Ascending aorta (tissue), 2 donors: ENCODE measurements around the gene TDRD9. TPM values are rescaled to one million over a fixed set of nuclear protein-coding genes. Genes with fewer than 3 reads are reported as not detected.

Experiments
- DNase-seq, 2 donors: peaks; one replicate each; pipeline ENCODE4 v3.0.0-alpha.2; 2019; ENCODE audit warnings: low spot score in 2 of 2
- H3K27ac ChIP-seq, 2 donors: fragments of 200-600 bp; sonication (generic); one replicate each; pipeline ENCODE4 v1.5.1; 2016 to 2017; ENCODE audit warnings: mild to moderate bottlenecking in 1 of 2
- H3K27me3 ChIP-seq: fragments of 200-600 bp; sonication (generic); one replicate; pipeline ENCODE4 v1.5.1; 2017
- H3K36me3 ChIP-seq, 2 donors: fragments of 200-600 bp; sonication (generic); one replicate each; pipeline ENCODE4 v1.5.1; 2016
- H3K4me1 ChIP-seq, 2 donors: fragments of 200-600 bp; sonication (generic); one replicate each; pipeline ENCODE4 v1.5.1; 2016 to 2017; ENCODE audit warnings: mild to moderate bottlenecking in 1 of 2
- H3K4me3 ChIP-seq, 2 donors: fragments of 200-600 bp; sonication (generic); one replicate each; pipeline ENCODE4 v1.5.1; 2016 to 2017; ENCODE audit warnings: mild to moderate bottlenecking in 1 of 2
- H3K9me3 ChIP-seq, 2 donors: fragments of 200-600 bp; sonication (generic); one replicate each; pipeline ENCODE4 v1.5.1; 2016
- intact Hi-C: fragments of 100-400 bp; cut with DNase I; formaldehyde crosslinking; loops from one replicate; pipeline ENCODE4 v1.15.1; 2023
- total RNA-seq: library from RNA; depleted of rRNA; stranded (reverse); fragments of >200 nt; gene quantifications from one replicate; pipeline ENCODE4 v1.1.0, GENCODE V29; 2016
- TF ChIP-seq, protein P1 (sequence below), 3 experiments: fragments of 200-600 bp in 2 of 3; fragments of 450-650 bp in 1 of 3; sonication (generic) in 2 of 3; IDR thresholded peaks; one replicate each; pipeline ENCODE4 v1.5.1; 2016 to 2019; ENCODE audit warnings: antibody characterized with exemption in 3 of 3, mild to moderate bottlenecking in 1 of 3, moderate library complexity in 1 of 3

Gene TDRD9
- total RNA-seq, 1 donor from 2014 or later, result 1.4 TPM

DNA sequence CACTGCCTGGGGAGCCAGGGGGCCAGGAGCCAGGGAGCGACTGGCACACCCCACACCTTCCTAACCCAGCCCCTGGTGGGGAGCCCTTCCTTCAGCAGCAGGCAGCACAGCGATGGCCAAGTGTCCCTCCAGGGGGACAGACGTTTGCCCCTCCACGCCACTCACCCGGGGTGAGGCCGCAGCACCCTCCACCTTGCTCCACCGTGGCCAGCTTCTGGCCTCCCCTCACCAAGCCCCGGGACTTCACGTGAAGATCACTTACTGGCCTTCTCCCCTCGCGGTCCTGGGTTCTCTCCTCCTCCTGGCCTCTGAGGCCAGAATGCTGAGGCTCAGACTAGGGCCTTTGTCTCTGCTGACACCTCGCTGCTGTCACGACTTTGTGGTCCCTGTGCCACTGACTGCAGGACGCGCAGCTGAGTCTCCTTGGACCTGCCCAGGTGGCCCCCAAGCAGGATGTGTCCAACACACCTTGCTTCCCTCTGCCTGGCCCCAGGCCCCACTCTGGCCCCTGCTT is 153.8 kb downstream of the TDRD9 start:
- Histone ChIP-seq H3K27ac (no peak overlapping the region), H3K36me3 (no peaks in the 10 kb centered on the region), H3K4me3 (no peak overlapping the region), H3K27me3 (peaks cover 9% of the 10 kb centered on the region), H3K9me3 (no peaks in the 10 kb centered on the region), H3K4me1 (no peaks in the 10 kb centered on the region)
- DNase-seq, result no peak
- TF ChIP-seq, protein P1, sequence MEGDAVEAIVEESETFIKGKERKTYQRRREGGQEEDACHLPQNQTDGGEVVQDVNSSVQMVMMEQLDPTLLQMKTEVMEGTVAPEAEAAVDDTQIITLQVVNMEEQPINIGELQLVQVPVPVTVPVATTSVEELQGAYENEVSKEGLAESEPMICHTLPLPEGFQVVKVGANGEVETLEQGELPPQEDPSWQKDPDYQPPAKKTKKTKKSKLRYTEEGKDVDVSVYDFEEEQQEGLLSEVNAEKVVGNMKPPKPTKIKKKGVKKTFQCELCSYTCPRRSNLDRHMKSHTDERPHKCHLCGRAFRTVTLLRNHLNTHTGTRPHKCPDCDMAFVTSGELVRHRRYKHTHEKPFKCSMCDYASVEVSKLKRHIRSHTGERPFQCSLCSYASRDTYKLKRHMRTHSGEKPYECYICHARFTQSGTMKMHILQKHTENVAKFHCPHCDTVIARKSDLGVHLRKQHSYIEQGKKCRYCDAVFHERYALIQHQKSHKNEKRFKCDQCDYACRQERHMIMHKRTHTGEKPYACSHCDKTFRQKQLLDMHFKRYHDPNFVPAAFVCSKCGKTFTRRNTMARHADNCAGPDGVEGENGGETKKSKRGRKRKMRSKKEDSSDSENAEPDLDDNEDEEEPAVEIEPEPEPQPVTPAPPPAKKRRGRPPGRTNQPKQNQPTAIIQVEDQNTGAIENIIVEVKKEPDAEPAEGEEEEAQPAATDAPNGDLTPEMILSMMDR (IDR thresholded peaks at IDR 0.05), result no peak
- intact Hi-C loops, result loop anchor here (5.0 to 10.0 kb wide), 2 partner anchors 480 to 553 kb away; no protein-coding TSS in a partner anchor

DNA sequence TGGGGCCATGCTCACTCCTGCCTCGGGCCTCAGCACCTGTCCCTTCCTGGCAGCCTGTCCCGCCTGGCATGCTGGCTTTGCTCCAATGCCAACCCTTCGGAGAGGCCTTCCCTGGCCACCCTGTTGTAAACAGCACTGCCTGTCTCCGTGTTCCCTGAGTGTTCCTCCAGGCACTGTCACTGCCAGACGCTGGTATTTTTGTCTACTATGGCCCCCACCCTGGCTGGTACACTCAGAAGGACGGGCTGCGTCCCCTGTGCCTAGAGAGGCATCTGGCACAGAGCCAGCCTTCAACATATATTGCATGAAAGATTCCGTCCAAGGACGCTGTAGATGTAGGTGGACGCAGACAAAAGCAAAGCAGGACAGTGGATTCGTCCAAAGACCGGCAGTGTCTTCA is 154.6 kb downstream of the TDRD9 start:
- intact Hi-C loops, result loop anchor here (5.0 to 10.0 kb wide), 2 partner anchors 479 to 552 kb away; no protein-coding TSS in a partner anchor
- Histone ChIP-seq H3K4me3 (no peak overlapping the region), H3K9me3 (no peaks in the 10 kb centered on the region), H3K27me3 (peaks cover 9% of the 10 kb centered on the region), H3K27ac (no peak overlapping the region), H3K36me3 (no peaks in the 10 kb centered on the region), H3K4me1 (no peaks in the 10 kb centered on the region)
- TF ChIP-seq, protein P1 (IDR thresholded peaks at IDR 0.05), result no peak
- DNase-seq, result no peak

DNA sequence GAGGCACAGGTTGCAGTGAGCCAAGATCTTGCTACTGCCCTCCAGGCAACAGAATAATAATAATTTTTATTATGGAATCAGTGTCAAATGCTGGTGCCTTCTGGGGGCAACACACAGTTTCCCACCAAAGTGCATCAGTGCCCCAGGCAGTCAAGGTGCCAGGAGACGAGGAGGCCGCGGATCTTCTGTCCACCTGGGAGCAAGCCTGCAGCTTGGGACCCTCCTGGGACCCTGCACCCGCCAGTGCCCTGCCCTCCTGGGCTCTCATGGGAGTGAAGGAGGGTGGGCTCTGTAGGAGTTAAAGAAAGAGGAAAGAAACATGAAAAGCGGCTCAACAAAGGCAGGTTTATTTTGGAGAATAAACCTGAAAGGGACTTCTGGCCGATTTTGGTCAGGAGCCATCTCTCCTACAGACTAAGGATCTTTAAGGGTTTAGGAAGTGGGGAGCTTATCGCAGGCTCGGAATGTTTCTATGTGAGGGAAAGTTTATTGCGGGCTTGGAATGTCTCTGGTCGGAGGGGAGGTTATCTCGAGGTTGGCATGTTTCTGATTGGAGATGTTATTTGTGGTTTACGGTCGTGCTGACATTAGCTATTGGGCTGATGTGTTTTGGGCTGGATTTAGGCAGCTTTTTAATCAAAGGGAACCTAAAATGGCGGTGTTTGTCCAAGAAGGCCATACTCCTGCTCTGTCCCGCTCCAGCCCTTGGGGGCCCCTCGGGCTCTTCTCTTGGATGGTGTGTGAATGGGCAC is 156.2 kb downstream of the TDRD9 start:
- no peak overlapping the region for H3K4me3 ChIP-seq
- TF ChIP-seq, protein P1 (IDR thresholded peaks at IDR 0.05), result no peak
- H3K4me1 ChIP-seq, result no peaks in the 10 kb centered on the region
- no peak overlapping the region for H3K27ac ChIP-seq
- DNase-seq, result no peak
- peaks cover 9% of the 10 kb centered on the region for H3K27me3 ChIP-seq
- no peaks in the 10 kb centered on the region for H3K36me3 ChIP-seq
- intact Hi-C loops, result loop anchor here (5.0 to 10.0 kb wide), 2 partner anchors 478 to 550 kb away; no protein-coding TSS in a partner anchor
- H3K9me3 ChIP-seq, result no peaks in the 10 kb centered on the region

DNA sequence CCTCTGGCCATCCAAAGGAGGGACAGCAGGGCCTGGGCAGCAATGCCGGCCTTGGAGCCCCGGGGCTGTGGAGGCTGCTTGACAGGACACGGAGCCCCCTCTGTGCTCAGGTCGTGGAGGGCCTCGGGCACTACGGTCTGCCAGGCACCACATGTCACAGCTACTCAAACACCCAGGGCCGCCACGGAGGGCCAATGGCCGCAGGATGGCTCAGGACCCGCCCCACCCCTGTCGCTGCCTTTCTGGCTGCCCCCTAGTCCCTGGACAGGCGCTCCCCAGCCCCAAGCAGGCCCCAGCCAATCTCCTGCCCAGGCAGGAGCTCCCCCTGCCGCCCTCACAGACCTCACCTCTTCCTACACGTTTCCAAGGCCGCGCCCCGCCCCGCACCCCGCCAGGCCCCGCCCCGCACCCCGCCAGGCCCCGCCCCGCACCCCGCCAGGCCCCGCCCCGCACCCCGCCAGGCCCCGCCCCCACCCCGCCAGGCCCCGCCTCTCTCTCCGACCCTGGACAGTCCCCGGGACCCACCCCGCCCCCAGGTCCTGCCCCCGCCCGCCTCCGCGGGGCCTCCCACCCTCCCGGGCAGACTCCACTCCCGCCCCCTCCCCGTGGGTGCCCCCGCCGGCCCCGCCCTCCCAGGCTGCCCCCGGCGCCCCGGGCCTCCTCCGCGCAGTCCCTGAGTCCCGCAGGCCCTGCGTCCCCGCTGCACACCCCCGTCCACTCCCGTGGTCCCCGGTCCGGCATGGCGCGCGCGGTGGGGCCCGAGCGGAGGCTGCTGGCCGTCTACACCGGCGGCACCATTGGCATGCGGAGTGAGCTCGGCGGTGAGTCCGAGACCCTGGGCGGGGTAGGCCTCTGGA is 157.0 kb downstream of the TDRD9 start, which contains the start of gene ASPG:
Gene ASPG, plus strand, starts transcription at position 669 of the 857 bp plus-strand sequence. Its CDS starts 71 bp downstream, at position 740.
- intact Hi-C loops, result loop anchor here (10.0 kb wide), 1 partner anchor 550 kb away; no protein-coding TSS in a partner anchor
- Histone ChIP-seq H3K27me3 (peaks cover 9% of the 10 kb centered on the region), H3K27ac (no peak within 1 kb of the TSS), H3K4me3 (peak within 1 kb of the TSS; percentile 17 to 39), H3K36me3 (no peaks in the 10 kb centered on the region), H3K9me3 (no peaks in the 10 kb centered on the region), H3K4me1 (no peaks in the 10 kb centered on the region)
- DNase-seq, result no peak
- TF ChIP-seq, protein P1 (IDR thresholded peaks at IDR 0.05), result no peak

DNA sequence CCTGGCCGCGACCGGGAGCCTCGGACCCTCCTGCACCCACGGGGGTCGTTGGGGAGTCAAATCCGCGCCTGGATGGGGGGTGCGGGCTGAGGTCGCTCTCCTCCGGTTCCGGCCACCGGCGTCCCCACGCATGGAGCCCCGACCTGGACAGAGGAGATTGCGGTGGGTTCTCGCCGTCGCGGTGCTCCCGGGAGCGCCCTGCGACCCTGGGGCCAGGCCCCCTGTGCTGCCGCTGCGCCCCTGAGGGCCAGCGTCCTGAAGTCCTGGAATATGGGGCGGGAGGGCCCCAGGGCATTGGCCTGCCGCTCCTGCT is 157.6 kb downstream of the TDRD9 start:
- intact Hi-C loops, result loop anchor here (10.0 kb wide), 1 partner anchor 549 kb away; no protein-coding TSS in a partner anchor

More for the DNA sequence above, 157.6 kb downstream of the TDRD9 start:
- no peak for DNase-seq
- H3K9me3 ChIP-seq, result no peaks in the 10 kb centered on the region
- H3K27ac ChIP-seq, result no peak overlapping the region
- no peaks in the 10 kb centered on the region for H3K36me3 ChIP-seq
- TF ChIP-seq, protein P1 (IDR thresholded peaks at IDR 0.05), result no peak
- peaks cover 9% of the 10 kb centered on the region for H3K27me3 ChIP-seq
- no peaks in the 10 kb centered on the region for H3K4me1 ChIP-seq
- peak overlapping the region; percentile 17 to 39 for H3K4me3 ChIP-seq
